KMS-11 (cell line): ENCODE results near the gene DVL3.
"Not testable (repeated sequence)": the region's sequence is repeated elsewhere in the genome, so short reads cannot be mapped to it uniquely, and the experiment has no call there.

Experiments
- H2AFZ ChIP-seq: fragments of 200-600 bp; sonication (generic); 2 replicates; pipeline ENCODE4 v1.6.1; 2016; ENCODE audit warnings: antibody characterized with exemption, mixed run types, low read depth
- H3K27ac ChIP-seq: fragments of 200-600 bp; sonication (generic); 2 replicates; pipeline ENCODE4 v1.6.1; 2016; ENCODE audit warnings: mild to moderate bottlenecking, mixed run types
- H3K27me3 ChIP-seq: fragments of 200-600 bp; sonication (generic); 2 replicates; pipeline ENCODE4 v1.6.1; 2017; ENCODE audit warnings: mild to moderate bottlenecking, low read depth, mixed run types, moderate library complexity; ENCODE audit not compliant: insufficient read depth
- H3K36me3 ChIP-seq: fragments of 200-600 bp; sonication (generic); 2 replicates; pipeline ENCODE4 v1.6.1; 2017; ENCODE audit warnings: mild to moderate bottlenecking, mixed run types; ENCODE audit not compliant: insufficient read depth
- H3K4me1 ChIP-seq: fragments of 200-600 bp; sonication (generic); 2 replicates; pipeline ENCODE4 v1.6.1; 2016; ENCODE audit warnings: mild to moderate bottlenecking, low read depth, mixed run types; ENCODE audit not compliant: poor library complexity, severe bottlenecking
- H3K4me2 ChIP-seq: fragments of 200-600 bp; sonication (generic); 2 replicates; pipeline ENCODE4 v1.7.0; 2016; ENCODE audit warnings: mild to moderate bottlenecking, mixed run types
- H3K4me3 ChIP-seq: fragments of 200-600 bp; sonication (generic); IDR thresholded peaks from 2 replicates; pipeline ENCODE4 v1.6.1; 2017; ENCODE audit warnings: low read depth, low read length, mixed read lengths; ENCODE audit not compliant: insufficient read depth
- H3K79me2 ChIP-seq: fragments of 200-600 bp; sonication (generic); 2 replicates; pipeline ENCODE4 v1.6.1; 2016; ENCODE audit warnings: low read depth, mixed run types; ENCODE audit not compliant: insufficient read depth
- H3K9ac ChIP-seq: fragments of 200-600 bp; sonication (generic); 2 replicates; pipeline ENCODE4 v1.6.1; 2016; ENCODE audit warnings: mild to moderate bottlenecking, mixed run types
- H4K20me1 ChIP-seq: fragments of 200-600 bp; sonication (generic); 2 replicates; pipeline ENCODE4 v1.6.1; 2016; ENCODE audit warnings: mild to moderate bottlenecking, mixed run types; ENCODE audit not compliant: insufficient read depth
- CTCF ChIP-seq: fragments of 200-600 bp; sonication (generic); conservative IDR thresholded peaks from 2 replicates; pipeline ENCODE4 v1.6.1; 2017; ENCODE audit warnings: low read depth, mild to moderate bottlenecking, antibody characterized with exemption, low read length, moderate library complexity, mixed read lengths

Gene DVL3

GRCh38 chr3:184145751-184146270 lies 9.4 kb upstream of the DVL3 start:
- TF ChIP-seq CTCF, result no peak
- H4K20me1 ChIP-seq, result no peaks in the 10 kb centered on the region
- no peak overlapping the region for H3K4me3 ChIP-seq
- no peak overlapping the region for H3K9ac ChIP-seq
- H3K36me3 ChIP-seq, result peaks cover 14% of the 10 kb centered on the region; the same call in 1 of the 2 replicates
- no peaks in the 10 kb centered on the region for H3K4me1 ChIP-seq
- no peak overlapping the region for H3K27ac ChIP-seq
- H3K4me2 ChIP-seq, result no peak overlapping the region
- H3K27me3 ChIP-seq, result no peaks in the 10 kb centered on the region
- H3K79me2 ChIP-seq, result 0 out of 2 replicates have a peak, but pooled peaks cover 7% of the 10 kb centered on the region
- H2AFZ ChIP-seq, result no peak overlapping the region

- no peaks in the 10 kb centered on the region for H4K20me1 ChIP-seq
- no peak overlapping the region for H3K4me3 ChIP-seq
- TF ChIP-seq CTCF, result no peak
- no peak overlapping the region for H3K9ac ChIP-seq
- H3K79me2 ChIP-seq, result no peaks in the 10 kb centered on the region
- no peak overlapping the region for H3K27ac ChIP-seq
- peaks cover 14% of the 10 kb centered on the region; the same call in 1 of the 2 replicates for H3K36me3 ChIP-seq
- no peaks in the 10 kb centered on the region for H3K4me1 ChIP-seq
- no peak overlapping the region for H2AFZ ChIP-seq
- no peak overlapping the region for H3K4me2 ChIP-seq
- no peaks in the 10 kb centered on the region for H3K27me3 ChIP-seq
Observed at GRCh38 chr3:184148076-184148475, 7.1 kb upstream of the DVL3 start.

GRCh38 chr3:184149123-184149522 lies 6.1 kb upstream of the DVL3 start:
- H3K4me1 ChIP-seq, result no peaks in the 10 kb centered on the region
- no peak overlapping the region for H2AFZ ChIP-seq
- no peak overlapping the region for H3K27ac ChIP-seq
- no peaks in the 10 kb centered on the region for H3K79me2 ChIP-seq
- H4K20me1 ChIP-seq, result no peaks in the 10 kb centered on the region
- no peak for TF ChIP-seq CTCF
- H3K36me3 ChIP-seq, result peaks cover 5% of the 10 kb centered on the region; the same call in 1 of the 2 replicates
- H3K9ac ChIP-seq, result no peak overlapping the region
- no peaks in the 10 kb centered on the region for H3K27me3 ChIP-seq
- no peak overlapping the region for H3K4me3 ChIP-seq
- H3K4me2 ChIP-seq, result no peak overlapping the region

- H3K4me1 ChIP-seq, H3K4me3 ChIP-seq, H3K27ac ChIP-seq, H3K27me3 ChIP-seq, H2AFZ ChIP-seq, H3K79me2 ChIP-seq, H4K20me1 ChIP-seq, H3K36me3 ChIP-seq, H3K9ac ChIP-seq, H3K4me2 ChIP-seq: not testable (repeated sequence)
Observed at GRCh38 chr3:184149770-184150169, 5.4 kb upstream of the DVL3 start.

- H3K4me1 ChIP-seq, result peaks cover 20% of the 10 kb centered on the region
- H3K27me3 ChIP-seq, result no peaks in the 10 kb centered on the region
- H3K79me2 ChIP-seq, result peaks cover 40% of the 10 kb centered on the region
- H3K27ac ChIP-seq, result peak overlapping the region; percentile 49; the same call in 1 of the 2 replicates
- no peaks in the 10 kb centered on the region for H3K36me3 ChIP-seq
- H3K4me3 ChIP-seq, result peak overlapping the region; percentile 88
- peak overlapping the region; percentile 65 for H3K9ac ChIP-seq
- H2AFZ ChIP-seq, result peak overlapping the region; percentile 83; the same call in 1 of the 2 replicates
- TF ChIP-seq CTCF, result no peak
- H4K20me1 ChIP-seq, result no peaks in the 10 kb centered on the region
- peak overlapping the region; percentile 77 for H3K4me2 ChIP-seq
Observed at GRCh38 chr3:184155644-184156521, 706 bp downstream of the DVL3 start.
